Measurements from ENCODE around the gene MEF2A. TPM values are rescaled to one million over a fixed set of nuclear protein-coding genes. Genes with fewer than 3 reads are reported as not detected.
"Not testable (repeated sequence)": the region's sequence is repeated elsewhere in the genome, so short reads cannot be mapped to it uniquely, and the experiment has no call there.

The MEF2A gene
- polyA plus RNA-seq, 1 experiment = 34.3 TPM

- no peak for DNase-seq (ENCODE audit: low read depth)
- ChIA-PET POLR2A (no interaction called here), CTCF (interaction anchor here (0.6 to 4.5 kb wide), 10 partner anchors 14 to 463 kb away, joined by 3 to 19 read pairs (median 5); no protein-coding TSS in a partner anchor)
- H3K27me3 ChIP-seq (ENCODE audit: control insufficient read depth, insufficient read depth, low read length) = no peaks in the 10 kb centered on the region
- no peak for TF ChIP-seq CTCF (IDR thresholded peaks at IDR 0.05; ENCODE audit: insufficient read depth, low read depth, low read length)
- peak overlapping the region; percentile 85 for H3K4me3 ChIP-seq (ENCODE audit: low read depth, low read length)
- H3K36me3 ChIP-seq (ENCODE audit: control insufficient read depth, insufficient read depth, low read length) = no peaks in the 10 kb centered on the region
These were observed 166.5 kb downstream of the MEF2A start for GRCh38 chr15:99732124-99732750.

- CTCF ChIA-PET = interaction anchor here (0.6 to 4.5 kb wide), 8 partner anchors 15 to 464 kb away, joined by 3 to 19 read pairs (median 6); no protein-coding TSS in a partner anchor
- TF ChIP-seq CTCF (IDR thresholded peaks at IDR 0.05; ENCODE audit: insufficient read depth, low read depth, low read length) = no peak
- Histone ChIP-seq H3K4me3 (ENCODE audit: low read depth, low read length) (peak overlapping the region; percentile 85), H3K36me3 (ENCODE audit: control insufficient read depth, insufficient read depth, low read length) (no peaks in the 10 kb centered on the region), H3K27me3 (ENCODE audit: control insufficient read depth, insufficient read depth, low read length) (no peaks in the 10 kb centered on the region)
- POLR2A ChIA-PET = interaction anchor here (0.6 to 1.0 kb wide), 9 partner anchors 16 to 1217 kb away, joined by 3 to 10 read pairs (median 6); no protein-coding TSS in a partner anchor
- no peak for DNase-seq (ENCODE audit: low read depth)
These were observed 167.0 kb downstream of the MEF2A start for GRCh38 chr15:99732751-99733267.

- CTCF ChIA-PET = interaction anchor here (0.6 to 4.5 kb wide), 5 partner anchors 15 to 1314 kb away, joined by 3 to 19 read pairs (median 9); no protein-coding TSS in a partner anchor
These were observed 167.7 kb downstream of the MEF2A start, which contains the start of gene LYSMD4 for GRCh38 chr15:99733268-99734039. Gene LYSMD4, minus strand, starts transcription at chr15:99733437. Its CDS starts 1,438 bp downstream, at chr15:99731999.

GRCh38 chr15:99734040-99734291, 168.2 kb downstream of the MEF2A start:
- DNase-seq (ENCODE audit: low read depth); POLR2A ChIA-PET; H3K4me3 ChIP-seq (ENCODE audit: low read depth, low read length); H3K27me3 ChIP-seq (ENCODE audit: control insufficient read depth, insufficient read depth, low read length); H3K36me3 ChIP-seq (ENCODE audit: control insufficient read depth, insufficient read depth, low read length): not testable (repeated sequence)
- CTCF ChIA-PET = interaction anchor here (0.6 to 1.4 kb wide), 3 partner anchors 30 to 1315 kb away, joined by 3 to 4 read pairs (median 3); no protein-coding TSS in a partner anchor

More at GRCh38 chr15:99733268-99734039, 167.7 kb downstream of the MEF2A start, which contains the start of gene LYSMD4:
- TF ChIP-seq CTCF (IDR thresholded peaks at IDR 0.05; ENCODE audit: insufficient read depth, low read depth, low read length) = no peak
- Histone ChIP-seq H3K36me3 (ENCODE audit: control insufficient read depth, insufficient read depth, low read length) (no peaks in the 10 kb centered on the region), H3K27me3 (ENCODE audit: control insufficient read depth, insufficient read depth, low read length) (peaks cover 2% of the 10 kb centered on the region; the same call in 1 of the 2 replicates), H3K4me3 (ENCODE audit: low read depth, low read length) (peak within 1 kb of the TSS; percentile 85)
- peak; percentile 59 for DNase-seq (ENCODE audit: low read depth)
- POLR2A ChIA-PET = interaction anchor here (0.6 to 1.0 kb wide), 9 partner anchors 17 to 1218 kb away, joined by 3 to 10 read pairs (median 6); no protein-coding TSS in a partner anchor

GRCh38 chr15:99734575-99734974, 168.8 kb downstream of the MEF2A start:
- peaks cover 2% of the 10 kb centered on the region; the same call in 1 of the 2 replicates for H3K27me3 ChIP-seq (ENCODE audit: control insufficient read depth, insufficient read depth, low read length)
- DNase-seq (ENCODE audit: low read depth) = no peak
- H3K4me3 ChIP-seq (ENCODE audit: low read depth, low read length) = no peak overlapping the region
- no peaks in the 10 kb centered on the region for H3K36me3 ChIP-seq (ENCODE audit: control insufficient read depth, insufficient read depth, low read length)
- POLR2A ChIA-PET = no interaction called here
- CTCF ChIA-PET = interaction anchor here (0.8 to 1.4 kb wide), 2 partner anchors 16 to 462 kb away, joined by 3 to 4 read pairs; no protein-coding TSS in a partner anchor
- no peak for TF ChIP-seq CTCF (IDR thresholded peaks at IDR 0.05; ENCODE audit: insufficient read depth, low read depth, low read length)

Data from BJ (cell line).